Natural killer cell treated with Interleukin-12 subunit alpha and Interleukin-12 subunit beta and Interleukin-15 and Interleukin-18, amount 100 ng/mL, for 72 hours (primary cell): ENCODE results near the gene IL12RB1. TPM values are rescaled to one million over a fixed set of nuclear protein-coding genes. Genes with fewer than 3 reads are reported as not detected.

Experiments
- ATAC-seq, 2 donors: fragments of 150-1000 bp; cut with Tn5 transposase in 1 of 2; sonication (Bioruptor Pico), chemical (Tn5 transposase) in 1 of 2; 2 replicates each; pipeline ENCODE4 v1.10.0; 2021
- DNase-seq: peaks from one replicate; pipeline ENCODE4 v3.0.0; 2022; ENCODE audit warnings: low spot score
- H3K27ac Mint-ChIP-seq, 2 donors: 1 replicate in 1 of 2; 2 replicates in 1 of 2; pipeline ENCODE4 v1.8.0; 2022; ENCODE audit warnings: mixed read lengths in 2 of 2, mild to moderate bottlenecking in 1 of 2, moderate library complexity in 1 of 2
- H3K27me3 Mint-ChIP-seq, 2 donors: 1 replicate in 1 of 2; 2 replicates in 1 of 2; pipeline ENCODE4 v1.8.0; 2022; ENCODE audit warnings: mixed read lengths in 2 of 2
- H3K36me3 Mint-ChIP-seq: one replicate; pipeline ENCODE4 v1.8.0; 2022; ENCODE audit warnings: mixed read lengths
- H3K4me1 Mint-ChIP-seq, 2 donors: 1 replicate in 1 of 2; 2 replicates in 1 of 2; pipeline ENCODE4 v1.8.0; 2022; ENCODE audit warnings: low read depth in 2 of 2, mixed read lengths in 2 of 2, mild to moderate bottlenecking in 1 of 2
- H3K4me3 Mint-ChIP-seq: one replicate; pipeline ENCODE4 v1.8.0; 2022; ENCODE audit warnings: mixed read lengths
- H3K9me3 Mint-ChIP-seq: 2 replicates; pipeline ENCODE4 v1.8.0; 2022; ENCODE audit warnings: mixed read lengths
- total RNA-seq, 2 donors: library from RNA; stranded (reverse); gene quantifications; one replicate each; pipeline ENCODE4 v1.2.3, GENCODE V29; 2022

IL12RB1 gene
- total RNA-seq, 2 donors from 2014 or later, result 109 to 124 TPM

DNA sequence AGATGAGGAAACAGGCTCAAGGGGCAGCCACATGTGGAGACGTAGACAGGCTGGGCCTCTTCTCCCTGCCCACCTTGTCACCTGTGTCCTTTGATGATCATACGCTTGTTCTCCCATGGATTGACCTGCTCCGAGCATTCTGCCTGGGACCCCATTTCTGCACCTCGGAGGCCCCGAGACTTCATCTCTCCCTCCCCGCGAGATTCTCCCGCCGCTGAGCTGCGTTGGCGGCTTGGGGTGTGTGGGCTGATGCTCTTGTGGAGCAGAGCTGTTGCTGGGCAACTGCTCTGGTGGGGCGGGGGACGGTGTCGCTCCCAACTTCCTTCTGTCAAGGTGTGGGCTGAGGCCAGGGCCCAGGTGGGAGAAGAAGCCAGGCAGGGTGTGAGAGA lies 33.0 kb upstream of the IL12RB1 start:
- Mint-ChIP-seq H3K9me3 (no peaks in the 10 kb centered on the region), H3K4me3 (peak overlapping the region; percentile 87), H3K27me3 (no peaks in the 10 kb centered on the region), H3K4me1 (peaks cover 33 to 38% of the 10 kb centered on the region in 2 donors), H3K36me3 (no peaks in the 10 kb centered on the region), H3K27ac (peak overlapping the region; percentile 77 to 81)
- no peak for ATAC-seq
- DNase-seq, result no peak

DNA sequence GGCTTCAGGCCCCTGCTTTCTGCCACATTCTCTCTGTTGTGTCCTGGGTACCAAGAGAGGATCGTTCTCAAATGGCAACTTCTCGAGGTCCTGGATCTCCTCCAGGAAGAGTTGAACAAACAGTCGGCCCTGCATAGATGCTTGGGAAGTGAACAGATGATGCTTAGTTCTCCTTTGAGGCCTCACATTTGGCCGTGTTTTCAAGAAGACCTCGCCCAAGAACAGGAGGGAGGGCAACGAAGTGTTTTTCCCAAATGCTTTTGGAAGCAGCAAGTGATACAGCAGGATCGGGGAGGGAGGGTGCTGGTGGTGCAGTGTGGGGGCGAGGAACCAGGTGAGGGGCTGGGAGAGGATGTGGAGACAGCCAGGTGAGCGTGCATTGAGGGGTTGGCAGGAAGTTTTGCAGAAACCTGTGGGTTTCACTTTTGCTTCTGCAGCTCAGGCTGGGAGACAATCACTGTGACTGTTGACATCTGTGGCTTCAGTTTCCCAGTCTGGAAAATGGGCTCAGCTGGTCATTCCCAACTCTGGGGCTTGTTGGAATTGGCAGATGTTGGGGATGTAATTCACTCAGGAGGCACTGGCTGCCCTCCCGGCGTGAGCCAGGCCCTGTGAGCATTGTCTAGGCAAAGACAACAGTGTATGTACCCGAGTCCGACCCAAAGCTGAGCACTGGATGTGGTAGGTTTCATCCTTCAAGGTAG lies 32.4 kb upstream of the IL12RB1 start:
- Mint-ChIP-seq H3K4me1 (peaks cover 31 to 39% of the 10 kb centered on the region in 2 donors), H3K4me3 (peak overlapping the region; percentile 87), H3K36me3 (no peaks in the 10 kb centered on the region), H3K27me3 (no peaks in the 10 kb centered on the region), H3K9me3 (no peaks in the 10 kb centered on the region), H3K27ac (peak overlapping the region; percentile 77 to 81)
- no peak for DNase-seq
- ATAC-seq, result no peak

DNA sequence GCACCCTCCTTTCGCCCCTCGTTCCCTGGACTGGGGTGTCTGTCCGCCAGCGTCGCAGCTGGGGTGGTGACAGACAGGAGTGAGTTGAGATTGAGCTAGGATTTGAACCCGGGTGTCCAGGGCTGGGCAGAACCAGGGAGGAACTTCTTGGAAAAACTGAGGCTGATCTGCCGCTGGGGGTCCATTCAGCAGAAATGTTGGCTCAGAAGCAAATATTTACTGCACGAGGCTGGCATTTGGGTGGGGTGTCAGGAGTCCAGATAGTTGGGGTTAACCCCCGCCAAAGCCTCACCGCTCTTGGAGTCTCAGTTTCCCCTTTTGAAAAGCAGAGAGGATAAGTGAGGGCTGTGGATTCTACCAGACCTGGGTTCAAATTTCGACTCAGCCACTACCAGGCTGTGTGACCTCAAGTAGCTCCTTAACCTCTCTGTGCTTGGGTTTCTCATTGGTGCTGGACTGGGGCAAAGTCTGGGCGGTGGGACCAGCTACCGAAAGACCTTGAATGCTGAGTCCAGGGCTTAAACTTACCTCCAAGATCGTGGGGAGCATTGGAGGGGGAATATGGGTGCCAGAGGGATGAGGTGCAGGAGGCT lies 31.8 kb upstream of the IL12RB1 start:
- H3K4me3 Mint-ChIP-seq, result peak overlapping the region; percentile 87
- H3K27me3 Mint-ChIP-seq, result no peaks in the 10 kb centered on the region
- H3K4me1 Mint-ChIP-seq, result peaks cover 30 to 44% of the 10 kb centered on the region in 2 donors
- no peaks in the 10 kb centered on the region for H3K9me3 Mint-ChIP-seq
- H3K36me3 Mint-ChIP-seq, result no peaks in the 10 kb centered on the region
- DNase-seq (no peak), ATAC-seq (no peak)
- peak overlapping the region; percentile 77 to 81 for H3K27ac Mint-ChIP-seq

DNA sequence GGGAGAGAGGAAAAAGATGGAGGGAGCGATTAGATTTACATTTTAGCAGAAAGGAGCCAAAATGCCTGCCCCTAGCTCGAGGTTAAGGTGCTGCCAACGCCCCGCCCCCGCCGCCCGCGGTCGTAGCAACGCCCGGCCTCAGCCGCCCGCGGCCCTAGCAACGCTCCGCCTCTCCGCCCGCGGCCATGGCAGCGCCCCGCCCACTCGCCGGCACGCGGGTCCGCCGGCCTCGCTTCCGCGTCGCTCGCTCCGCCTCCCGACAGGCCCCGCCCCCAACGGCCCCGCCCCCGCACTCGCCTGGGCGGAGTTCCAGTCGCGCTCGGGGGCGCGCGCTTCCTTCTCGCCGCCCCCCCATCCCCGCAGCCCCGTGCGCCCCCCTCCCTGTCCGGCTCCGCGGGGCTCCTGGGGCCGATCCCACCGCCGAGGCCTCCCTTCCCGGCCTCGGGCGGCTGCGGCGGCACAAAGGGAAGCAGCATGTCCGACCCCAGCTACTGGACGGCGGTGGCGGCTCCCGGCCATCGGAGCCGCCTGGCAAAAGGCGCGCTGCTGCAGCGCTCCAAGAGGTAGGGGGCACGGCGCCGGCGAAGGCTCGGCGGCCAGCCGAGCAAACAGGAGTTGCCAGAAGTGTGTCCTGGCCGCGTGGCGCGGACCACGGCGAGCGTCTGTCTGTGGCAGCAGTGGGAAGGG lies 31.1 kb upstream of the IL12RB1 start:
- Mint-ChIP-seq H3K27ac (peak overlapping the region; percentile 52 to 81), H3K4me3 (peak overlapping the region; percentile 87), H3K27me3 (no peaks in the 10 kb centered on the region), H3K4me1 (peaks cover 29 to 44% of the 10 kb centered on the region in 2 donors), H3K36me3 (no peaks in the 10 kb centered on the region), H3K9me3 (no peaks in the 10 kb centered on the region)
- ATAC-seq (peak; percentile 96 to 97), DNase-seq (peak; percentile 97)

DNA sequence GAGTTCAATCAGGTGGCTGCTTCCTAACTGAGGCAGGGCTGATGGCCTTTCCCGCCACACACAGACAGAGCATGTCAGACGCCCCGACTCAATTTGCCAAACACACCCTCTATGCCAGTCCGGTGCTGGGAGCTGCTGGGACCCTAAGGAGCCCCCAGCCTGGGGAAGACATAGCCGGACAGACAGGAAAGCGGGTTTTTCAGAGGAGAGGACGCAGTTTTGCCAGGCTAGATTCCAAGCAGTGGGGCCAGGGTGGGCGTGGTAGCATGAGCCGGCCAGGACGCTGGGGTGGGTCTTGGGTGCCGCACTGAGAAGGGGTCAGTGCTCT lies 30.6 kb upstream of the IL12RB1 start:
- Mint-ChIP-seq H3K27me3 (no peaks in the 10 kb centered on the region), H3K27ac (peak overlapping the region; percentile 52 to 69), H3K4me3 (peak overlapping the region; percentile 82), H3K4me1 (peaks cover 34 to 47% of the 10 kb centered on the region in 2 donors), H3K36me3 (no peaks in the 10 kb centered on the region), H3K9me3 (no peaks in the 10 kb centered on the region)
- no peak for ATAC-seq
- no peak for DNase-seq

DNA sequence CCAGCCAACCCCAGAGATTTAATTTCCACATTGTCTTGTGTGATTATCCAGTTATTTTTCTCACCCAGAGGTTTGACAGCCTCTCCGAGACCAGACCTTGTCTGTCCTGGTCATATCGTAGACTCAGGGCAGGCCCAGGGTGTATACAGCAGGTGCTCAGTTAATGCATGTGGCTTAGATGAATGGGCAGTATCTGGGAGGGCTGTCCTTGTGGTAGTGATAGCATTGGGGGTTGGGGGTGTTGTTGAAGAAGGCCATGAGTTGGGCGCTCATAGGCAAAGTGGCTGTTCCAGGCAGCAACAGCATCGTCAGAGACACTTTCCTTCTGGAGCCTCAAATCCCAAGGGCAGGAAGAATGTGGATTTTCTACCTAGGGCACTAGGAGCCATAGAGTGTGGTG lies 27.7 kb upstream of the IL12RB1 start:
- DNase-seq (no peak), ATAC-seq (no peak)
- Mint-ChIP-seq H3K36me3 (no peaks in the 10 kb centered on the region), H3K9me3 (no peaks in the 10 kb centered on the region), H3K4me3 (no peak overlapping the region), H3K27me3 (no peaks in the 10 kb centered on the region), H3K27ac (no peak overlapping the region), H3K4me1 (peaks cover 27 to 39% of the 10 kb centered on the region in 2 donors)

DNA sequence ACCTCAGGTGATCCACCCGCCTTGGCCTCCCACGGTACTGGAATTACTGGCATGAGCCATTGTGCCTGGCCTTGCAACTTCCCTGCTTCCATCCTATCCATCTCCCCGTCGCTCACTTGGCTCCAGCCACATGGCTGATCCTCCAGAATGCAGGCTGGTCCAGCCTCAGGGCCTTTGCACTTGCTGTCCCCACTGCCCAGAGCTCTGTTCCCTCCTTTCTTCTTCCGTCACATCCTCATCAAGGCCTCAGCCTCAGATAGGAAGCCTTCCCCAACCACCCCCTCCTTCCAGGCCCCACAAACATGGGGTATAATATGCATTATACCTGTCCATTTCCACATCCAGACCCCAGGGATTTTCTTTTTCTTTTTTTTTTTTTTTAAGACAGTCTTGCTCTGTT lies 27.1 kb upstream of the IL12RB1 start:
- no peaks in the 10 kb centered on the region for H3K9me3 Mint-ChIP-seq
- no peak overlapping the region for H3K4me3 Mint-ChIP-seq
- H3K27me3 Mint-ChIP-seq, result no peaks in the 10 kb centered on the region
- DNase-seq, result no peak
- no peak overlapping the region for H3K27ac Mint-ChIP-seq
- ATAC-seq, result no peak
- peaks cover 24 to 39% of the 10 kb centered on the region in 2 donors for H3K4me1 Mint-ChIP-seq
- no peaks in the 10 kb centered on the region for H3K36me3 Mint-ChIP-seq

DNA sequence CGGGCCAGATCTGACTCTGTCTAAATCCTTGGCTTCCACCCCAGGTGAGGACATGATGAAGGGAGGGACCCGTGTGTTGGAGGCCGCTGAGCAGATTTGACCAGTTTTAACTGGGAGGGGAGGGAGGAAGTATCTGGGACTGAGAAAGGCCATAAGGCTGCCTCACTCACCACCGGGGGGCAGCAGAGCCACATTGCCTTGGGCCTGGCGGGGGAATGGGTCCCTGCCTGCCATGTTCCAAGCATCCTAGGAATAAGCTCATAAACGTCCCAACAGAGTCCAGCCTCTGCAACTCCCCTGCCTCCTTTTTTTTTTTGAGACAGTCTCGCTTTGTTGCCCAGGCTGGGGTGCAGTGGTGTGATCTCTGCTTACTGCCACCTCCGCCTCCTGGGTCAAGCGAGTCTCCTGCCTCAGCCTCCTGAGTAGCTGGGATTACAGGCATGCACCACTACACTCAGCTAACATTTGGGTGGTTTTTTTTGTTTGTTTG lies 26.3 kb upstream of the IL12RB1 start:
- ATAC-seq, result peak in 1 of 2 donors; percentile 50
- Mint-ChIP-seq H3K36me3 (no peaks in the 10 kb centered on the region), H3K27ac (peak overlapping the region in 1 of 2 donors; percentile 23), H3K4me1 (peaks cover 23 to 39% of the 10 kb centered on the region in 2 donors), H3K27me3 (no peaks in the 10 kb centered on the region), H3K9me3 (no peaks in the 10 kb centered on the region), H3K4me3 (no peak overlapping the region)
- DNase-seq, result peak; percentile 81

DNA sequence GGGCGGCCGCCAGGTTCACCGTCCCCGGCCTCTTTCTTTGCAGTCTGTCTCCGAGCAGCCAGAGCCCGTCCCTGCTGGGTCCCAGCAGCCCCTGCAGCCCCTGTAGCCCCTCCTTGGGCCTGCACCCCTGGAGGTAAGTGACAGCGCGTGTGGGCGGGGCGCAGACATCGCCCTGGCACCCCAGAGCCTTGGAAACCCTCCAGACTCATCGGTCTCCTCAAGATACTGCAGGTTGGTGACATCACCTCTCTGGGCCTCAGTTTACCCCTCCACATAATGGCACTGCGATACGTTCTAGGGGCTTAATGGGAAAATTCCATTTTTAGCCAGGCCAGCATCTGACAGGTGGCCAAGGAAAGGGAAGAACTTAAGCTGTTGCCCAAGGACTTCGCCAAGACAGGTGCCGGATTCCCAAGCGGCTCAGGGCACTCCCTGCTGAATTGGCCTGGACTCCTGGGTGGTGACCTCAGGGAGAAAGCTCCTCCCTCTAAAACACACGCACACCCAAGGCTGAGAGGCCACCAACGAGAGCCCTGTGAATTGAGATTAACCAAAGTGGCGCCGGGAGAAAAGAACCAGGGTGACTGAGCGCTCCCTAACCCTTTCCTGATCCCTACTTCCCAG lies 24.0 kb upstream of the IL12RB1 start:
- DNase-seq (no peak), ATAC-seq (no peak)
- H3K4me1 Mint-ChIP-seq, result peaks cover 20 to 30% of the 10 kb centered on the region in 2 donors
- H3K9me3 Mint-ChIP-seq, result no peaks in the 10 kb centered on the region
- no peak overlapping the region for H3K27ac Mint-ChIP-seq
- peak overlapping the region; percentile 60 for H3K4me3 Mint-ChIP-seq
- H3K27me3 Mint-ChIP-seq, result no peaks in the 10 kb centered on the region
- H3K36me3 Mint-ChIP-seq, result no peaks in the 10 kb centered on the region

DNA sequence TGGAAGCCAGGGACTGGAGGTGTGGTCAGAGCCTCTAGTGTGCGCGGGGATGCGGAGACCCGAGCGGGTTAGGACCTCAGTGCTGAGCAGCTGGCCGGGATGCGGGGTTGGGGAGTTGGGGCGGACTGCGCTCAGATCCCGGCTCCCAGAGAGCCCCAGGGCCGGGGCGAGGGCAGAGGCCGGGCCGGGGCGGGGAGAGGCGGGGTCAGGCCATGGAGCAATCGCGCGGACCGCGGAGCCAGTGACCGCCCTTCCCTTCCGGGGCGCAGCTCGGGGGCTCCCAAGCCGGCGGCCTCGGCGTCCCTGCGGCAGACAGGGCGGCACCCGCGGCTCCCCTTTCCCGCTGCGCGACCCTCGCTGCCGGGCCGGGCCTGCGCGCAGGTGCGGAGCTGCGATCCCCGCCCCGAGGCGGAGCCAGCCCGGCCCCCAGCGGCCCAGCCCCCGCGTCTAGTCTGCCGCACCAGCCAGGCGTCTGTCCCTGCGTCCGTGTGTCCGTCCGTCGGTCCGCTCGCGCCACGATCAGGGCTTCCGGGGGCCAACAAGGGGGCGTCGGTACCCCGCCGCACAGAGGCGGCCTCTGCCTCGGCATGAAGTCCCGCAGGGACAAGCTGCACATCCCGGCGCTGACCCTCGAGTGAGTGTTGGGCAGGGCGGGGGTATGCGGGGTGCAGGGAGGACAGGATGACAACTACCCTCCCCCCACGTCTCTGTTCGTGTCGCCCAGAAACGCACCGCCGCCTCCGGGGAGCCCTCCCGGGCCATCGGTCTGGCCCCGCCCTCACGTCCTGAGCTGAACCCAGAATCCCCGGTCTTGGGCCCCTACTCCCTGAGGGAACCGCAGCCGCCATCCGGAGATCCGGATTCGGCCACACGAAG lies 23.2 kb upstream of the IL12RB1 start:
- ATAC-seq (peak; percentile 85 to 92), DNase-seq (peak; percentile 84)
- H3K4me1 Mint-ChIP-seq, result peaks cover 15 to 22% of the 10 kb centered on the region in 2 donors
- H3K36me3 Mint-ChIP-seq, result no peaks in the 10 kb centered on the region
- peak overlapping the region; percentile 75 for H3K4me3 Mint-ChIP-seq
- H3K9me3 Mint-ChIP-seq, result no peaks in the 10 kb centered on the region
- no peaks in the 10 kb centered on the region for H3K27me3 Mint-ChIP-seq
- H3K27ac Mint-ChIP-seq, result peak overlapping the region in 1 of 2 donors; percentile 81

DNA sequence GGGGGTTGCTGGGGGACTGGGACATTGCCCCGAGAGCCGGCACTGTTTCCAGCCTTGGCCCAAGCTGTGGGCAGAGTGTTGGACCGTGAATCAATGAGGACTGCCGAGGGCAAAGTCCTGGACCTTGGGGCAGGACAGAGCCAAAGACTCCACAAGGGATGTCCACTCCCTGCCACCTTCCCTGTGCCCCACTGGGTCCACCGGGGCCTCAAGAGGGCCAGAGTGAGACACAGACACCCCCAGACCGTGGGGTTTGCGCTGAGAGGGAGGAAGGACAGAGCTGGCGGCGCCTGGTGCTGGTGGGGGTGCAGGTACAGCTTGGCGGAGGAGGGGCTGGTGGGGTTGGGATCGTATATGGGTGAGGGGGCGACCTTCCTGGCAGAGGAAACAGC lies 22.6 kb upstream of the IL12RB1 start:
- H3K9me3 Mint-ChIP-seq, result no peaks in the 10 kb centered on the region
- no peak for ATAC-seq
- H3K27ac Mint-ChIP-seq, result peak overlapping the region; percentile 55 to 81

DNA sequence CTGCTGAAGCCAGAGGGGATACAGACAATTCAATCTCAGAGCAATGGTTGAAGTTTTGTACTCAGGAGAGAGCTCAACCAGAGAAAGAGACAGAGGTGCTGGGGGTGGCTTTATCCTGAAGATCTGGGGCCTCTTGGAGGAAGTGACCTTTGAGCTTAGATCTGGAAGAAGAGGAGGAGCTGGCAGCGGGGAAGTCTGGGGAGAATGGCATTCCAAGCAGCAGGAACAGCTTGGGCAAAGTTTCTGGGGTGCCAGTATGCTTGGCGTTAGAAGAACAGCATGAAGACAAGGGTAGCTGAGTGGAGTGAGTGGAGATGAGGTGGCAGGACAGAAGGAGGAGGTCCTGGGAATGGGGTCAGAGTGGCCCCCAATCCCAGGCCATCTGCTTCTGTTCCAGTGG lies 22.2 kb upstream of the IL12RB1 start:
- no peaks in the 10 kb centered on the region for H3K9me3 Mint-ChIP-seq
- ATAC-seq (no peak), DNase-seq (no peak)
- H3K36me3 Mint-ChIP-seq, result no peaks in the 10 kb centered on the region
- H3K4me3 Mint-ChIP-seq, result peak overlapping the region; percentile 75
- peaks cover 17 to 19% of the 10 kb centered on the region in 2 donors for H3K4me1 Mint-ChIP-seq
- peak overlapping the region; percentile 55 to 81 for H3K27ac Mint-ChIP-seq
- H3K27me3 Mint-ChIP-seq, result no peaks in the 10 kb centered on the region

More for the DNA sequence above, 22.6 kb upstream of the IL12RB1 start:
- Mint-ChIP-seq H3K4me1 (peaks cover 18 to 19% of the 10 kb centered on the region in 2 donors), H3K36me3 (no peaks in the 10 kb centered on the region), H3K4me3 (peak overlapping the region; percentile 75), H3K27me3 (no peaks in the 10 kb centered on the region)
- DNase-seq, result no peak

DNA sequence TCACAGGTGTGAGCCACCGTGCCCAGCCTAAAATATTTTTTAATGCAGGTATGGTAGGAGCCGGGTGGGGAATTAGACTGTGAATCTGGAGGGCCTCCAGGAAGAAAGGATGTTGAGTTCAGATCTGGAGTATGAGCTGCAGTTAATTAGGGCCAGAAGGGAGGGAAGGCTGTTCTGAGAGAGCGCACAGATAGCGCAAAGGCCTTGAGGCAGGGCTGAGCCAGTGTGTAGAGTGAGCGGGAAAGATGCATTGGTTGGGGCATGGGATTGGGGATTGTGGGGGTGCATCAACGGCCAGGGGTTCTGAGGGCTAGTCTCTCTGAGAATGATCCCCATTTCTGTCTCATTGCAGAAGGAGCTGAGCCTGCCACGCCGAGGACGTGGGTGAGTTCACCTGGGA lies 20.5 kb upstream of the IL12RB1 start:
- H3K36me3 Mint-ChIP-seq, result no peaks in the 10 kb centered on the region
- H3K27ac Mint-ChIP-seq, result no peak overlapping the region
- peak overlapping the region; percentile 1 for H3K4me3 Mint-ChIP-seq
- DNase-seq (no peak), ATAC-seq (no peak)
- H3K9me3 Mint-ChIP-seq, result no peaks in the 10 kb centered on the region
- no peaks in the 10 kb centered on the region for H3K27me3 Mint-ChIP-seq
- H3K4me1 Mint-ChIP-seq, result peaks cover 14 to 16% of the 10 kb centered on the region in 2 donors
